Mesenchymal stem cell (in vitro differentiated cells and primary cell): Measurements from ENCODE around the gene MXRA7.
A peak's percentile ranks its signal among the peaks of the same experiment; 100 is the strongest.

Experiments
- DNase-seq: peaks from one replicate; pipeline ENCODE4 v3.0.0-alpha.2; 2013
- H2AFZ ChIP-seq: one replicate; pipeline ENCODE4 v1.6.1; 2013; ENCODE audit warnings: low read depth, mild to moderate bottlenecking, control low read depth, inconsistent platforms, low read length, moderate library complexity
- H2AK5ac ChIP-seq: 2 replicates; pipeline ENCODE4 v1.6.1; 2013; ENCODE audit warnings: low read length, moderate library complexity, mild to moderate bottlenecking, inconsistent platforms; ENCODE audit not compliant: severe bottlenecking
- H2BK120ac ChIP-seq: one replicate; pipeline ENCODE4 v1.6.1; 2013; ENCODE audit warnings: low read depth, mild to moderate bottlenecking, inconsistent platforms, low read length, moderate library complexity
- H2BK12ac ChIP-seq, 2 experiments: one replicate each; pipeline ENCODE4 v1.6.1; 2013; ENCODE audit warnings: inconsistent platforms in 2 of 2, low read length in 2 of 2, mild to moderate bottlenecking in 2 of 2, moderate library complexity in 2 of 2, control low read depth in 1 of 2
- H2BK15ac ChIP-seq: one replicate; pipeline ENCODE4 v1.6.1; 2013; ENCODE audit warnings: mild to moderate bottlenecking, low read depth, inconsistent platforms; ENCODE audit not compliant: poor library complexity, severe bottlenecking
- H2BK5ac ChIP-seq: 2 replicates; pipeline ENCODE4 v1.6.1; 2013; ENCODE audit warnings: low read depth, mild to moderate bottlenecking, low read length, control low read depth, inconsistent platforms; ENCODE audit not compliant: poor library complexity, severe bottlenecking
- H3K14ac ChIP-seq, 2 experiments: one replicate each; pipeline ENCODE4 v1.6.1; 2013; ENCODE audit warnings: inconsistent platforms in 2 of 2, low read length in 2 of 2, control low read depth in 1 of 2, mild to moderate bottlenecking in 1 of 2, moderate library complexity in 1 of 2
- H3K18ac ChIP-seq, 2 experiments: one replicate each; pipeline ENCODE4 v1.6.1; 2013; ENCODE audit warnings: inconsistent platforms in 2 of 2, low read length in 2 of 2, control low read depth in 1 of 2, low read depth in 1 of 2, mild to moderate bottlenecking in 1 of 2
- H3K23ac ChIP-seq, 2 experiments: one replicate each; pipeline ENCODE4 v1.6.1; 2013; ENCODE audit warnings: inconsistent platforms in 2 of 2, low read length in 2 of 2, mild to moderate bottlenecking in 2 of 2, moderate library complexity in 2 of 2, control low read depth in 1 of 2
- H3K27ac ChIP-seq: 2 replicates; pipeline ENCODE4 v1.5.1; 2013; ENCODE audit warnings: mild to moderate bottlenecking, moderate library complexity, low read length, control low read depth, inconsistent platforms; ENCODE audit not compliant: poor library complexity, severe bottlenecking
- H3K27me3 ChIP-seq, 2 experiments: 2 replicates each; pipeline versions ENCODE4 v1.6.1 to v1.7.0; 2013; ENCODE audit warnings: low read length in 2 of 2, mild to moderate bottlenecking in 2 of 2, moderate library complexity in 2 of 2, control low read depth in 1 of 2, inconsistent platforms in 1 of 2; ENCODE audit not compliant: control insufficient read depth in 1 of 2, insufficient read depth in 1 of 2
- H3K36me3 ChIP-seq, 2 experiments: 2 replicates each; pipeline versions ENCODE4 v1.6.1 to v1.7.0; 2013; ENCODE audit warnings: low read length in 2 of 2, control low read depth in 1 of 2, inconsistent platforms in 1 of 2, low read depth in 1 of 2, mild to moderate bottlenecking in 1 of 2; ENCODE audit not compliant: insufficient read depth in 2 of 2, control insufficient read depth in 1 of 2
- H3K4ac ChIP-seq, 2 experiments: one replicate each; pipeline ENCODE4 v1.6.1; 2013; ENCODE audit warnings: inconsistent platforms in 2 of 2, low read length in 2 of 2, mild to moderate bottlenecking in 2 of 2, moderate library complexity in 2 of 2, control low read depth in 1 of 2, low read depth in 1 of 2
- H3K4me1 ChIP-seq: 2 replicates; pipeline ENCODE4 v1.6.1; 2013; ENCODE audit warnings: low read depth, low read length, control low read depth; ENCODE audit not compliant: control insufficient read depth, insufficient read depth
- H3K4me2 ChIP-seq: 2 replicates; pipeline ENCODE4 v1.6.1; 2013; ENCODE audit warnings: low read length, mild to moderate bottlenecking, inconsistent platforms; ENCODE audit not compliant: poor library complexity, severe bottlenecking
- H3K4me3 ChIP-seq, 2 experiments: 2 replicates each; pipeline versions ENCODE4 v1.5.1 to v1.7.0; 2013; ENCODE audit warnings: low read length in 2 of 2, mild to moderate bottlenecking in 2 of 2, control low read depth in 1 of 2, low read depth in 1 of 2; ENCODE audit not compliant: insufficient read depth in 1 of 2
- H3K79me1 ChIP-seq: replicated peaks from 2 replicates; pipeline ENCODE4 v1.6.1; 2013; ENCODE audit warnings: mild to moderate bottlenecking, control low read depth, low read length, inconsistent platforms; ENCODE audit not compliant: poor library complexity, severe bottlenecking
- H3K9ac ChIP-seq: 2 replicates; pipeline ENCODE4 v1.7.0; 2013; ENCODE audit warnings: mild to moderate bottlenecking, low read length, moderate library complexity
- H3K9me3 ChIP-seq: 2 replicates; pipeline ENCODE4 v1.7.0; 2013; ENCODE audit warnings: mild to moderate bottlenecking, low read length; ENCODE audit not compliant: control insufficient read depth
- H4K8ac ChIP-seq: one replicate; pipeline ENCODE4 v1.6.1; 2013; ENCODE audit warnings: inconsistent platforms, mild to moderate bottlenecking, low read length, moderate library complexity
- H4K91ac ChIP-seq: one replicate; pipeline ENCODE4 v1.6.1; 2013; ENCODE audit warnings: mild to moderate bottlenecking, low read length, inconsistent platforms
- WGBS: methylation state at CpG from one replicate; pipeline ENCODE4 v1.1.7; 2013; ENCODE audit warnings: mixed read lengths; 5-methylcytosine and 5-hydroxymethylcytosine counted together

The MXRA7 gene

GRCh38 chr17:76690596-76691280 is 20.0 kb downstream of the MXRA7 start:
- H3K27ac ChIP-seq: no peak overlapping the region
- H3K9me3 ChIP-seq: no peaks in the 10 kb centered on the region
- H4K8ac ChIP-seq: no peak overlapping the region
- H3K14ac ChIP-seq: no peak overlapping the region
- H2BK15ac ChIP-seq: no peak overlapping the region
- H3K4me3 ChIP-seq: no peak overlapping the region
- H2BK5ac ChIP-seq: no peak overlapping the region
- no peak overlapping the region for H3K23ac ChIP-seq
- H2AFZ ChIP-seq: no peak overlapping the region
- no peak for DNase-seq
- no peak overlapping the region for H3K9ac ChIP-seq
- H3K4ac ChIP-seq: no peak overlapping the region
- H4K91ac ChIP-seq: no peak overlapping the region
- peaks cover 59% of the 10 kb centered on the region for H3K4me1 ChIP-seq
- H3K79me1 ChIP-seq: peaks cover 23% of the 10 kb centered on the region
- H3K36me3 ChIP-seq: peaks cover 6 to 22% of the 10 kb centered on the region in 2 experiments
- 94% methylated on average over 13 of the region's 13 CpGs for WGBS
- no peak overlapping the region for H2BK12ac ChIP-seq
- H3K18ac ChIP-seq: no peak overlapping the region
- no peaks in the 10 kb centered on the region for H3K27me3 ChIP-seq
- peak overlapping the region; percentile 31 for H2AK5ac ChIP-seq
- H3K4me2 ChIP-seq: no peak overlapping the region
- H2BK120ac ChIP-seq: no peak overlapping the region

GRCh38 chr17:76689859-76690258 is 20.9 kb downstream of the MXRA7 start:
- Histone ChIP-seq H3K14ac (no peak overlapping the region), H2BK15ac (no peak overlapping the region), H3K9ac (no peak overlapping the region)

GRCh38 chr17:76688165-76688622 is 22.6 kb downstream of the MXRA7 start:
- H2BK12ac ChIP-seq: no peak overlapping the region
- H3K4me2 ChIP-seq: no peak overlapping the region
- H3K18ac ChIP-seq: no peak overlapping the region
- peaks cover 33% of the 10 kb centered on the region for H3K79me1 ChIP-seq
- no peaks in the 10 kb centered on the region for H3K27me3 ChIP-seq
- peaks cover 26 to 40% of the 10 kb centered on the region in 2 experiments for H3K36me3 ChIP-seq
- peak overlapping the region; percentile 83 for H3K9ac ChIP-seq
- H3K27ac ChIP-seq: peak overlapping the region; percentile 45
- peaks cover 68% of the 10 kb centered on the region for H3K4me1 ChIP-seq
- H4K8ac ChIP-seq: no peak overlapping the region
- 96% methylated on average over 10 of the region's 11 CpGs for WGBS
- peak overlapping the region in 1 of 2 experiments; percentile 5 for H3K14ac ChIP-seq
- no peaks in the 10 kb centered on the region for H3K9me3 ChIP-seq
- peak overlapping the region in 1 of 2 experiments; percentile 38 for H3K4me3 ChIP-seq
- peak overlapping the region; percentile 11 for H2AK5ac ChIP-seq
- no peak overlapping the region for H2BK15ac ChIP-seq
- no peak overlapping the region for H3K4ac ChIP-seq
- H2BK5ac ChIP-seq: no peak overlapping the region
- no peak overlapping the region for H3K23ac ChIP-seq
- H2AFZ ChIP-seq: no peak overlapping the region
- H2BK120ac ChIP-seq: no peak overlapping the region
- no peak for DNase-seq
- no peak overlapping the region for H4K91ac ChIP-seq

More at GRCh38 chr17:76689859-76690258, 20.9 kb downstream of the MXRA7 start:
- Histone ChIP-seq H4K8ac (no peak overlapping the region), H3K9me3 (no peaks in the 10 kb centered on the region), H4K91ac (no peak overlapping the region), H3K27me3 (no peaks in the 10 kb centered on the region), H2BK12ac (no peak overlapping the region), H3K4ac (no peak overlapping the region), H3K23ac (no peak overlapping the region), H3K18ac (no peak overlapping the region), H2BK120ac (no peak overlapping the region), H3K36me3 (peaks cover 13 to 30% of the 10 kb centered on the region in 2 experiments), H3K79me1 (peaks cover 28% of the 10 kb centered on the region), H3K4me3 (no peak overlapping the region), H2BK5ac (no peak overlapping the region), H2AFZ (no peak overlapping the region), H2AK5ac (no peak overlapping the region), H3K4me1 (peaks cover 61% of the 10 kb centered on the region), H3K4me2 (no peak overlapping the region), H3K27ac (no peak overlapping the region)
- WGBS: 97% methylated on average over 11 of the region's 11 CpGs
- DNase-seq: no peak

GRCh38 chr17:76687298-76688164 is 23.2 kb downstream of the MXRA7 start:
- Histone ChIP-seq H2BK15ac (peak overlapping the region; percentile 30), H3K27ac (peak overlapping the region; percentile 66), H3K18ac (no peak overlapping the region), H2BK12ac (no peak overlapping the region), H2BK120ac (no peak overlapping the region), H4K8ac (no peak overlapping the region), H3K27me3 (no peaks in the 10 kb centered on the region), H3K9me3 (no peaks in the 10 kb centered on the region), H4K91ac (no peak overlapping the region), H3K9ac (peak overlapping the region; percentile 83), H3K4me1 (peaks cover 72% of the 10 kb centered on the region), H3K79me1 (peaks cover 39% of the 10 kb centered on the region), H3K14ac (no peak overlapping the region), H2AK5ac (peak overlapping the region; percentile 62), H3K23ac (no peak overlapping the region), H3K36me3 (peaks cover 32 to 47% of the 10 kb centered on the region in 2 experiments), H2AFZ (no peak overlapping the region), H3K4me2 (no peak overlapping the region), H3K4me3 (peak overlapping the region in 1 of 2 experiments; percentile 38), H2BK5ac (no peak overlapping the region), H3K4ac (no peak overlapping the region)
- DNase-seq: no peak
- WGBS: 81% methylated on average over 22 of the region's 26 CpGs
